VCaP (cell line): ENCODE measurements around the gene PQBP1.

Source experiments
- H3K27ac ChIP-seq: fragments of 450-650 bp; 2 replicates; pipeline ENCODE4 v1.5.1; 2017
- CTCF ChIP-seq: fragments of 450-650 bp; conservative IDR thresholded peaks from 2 replicates; pipeline ENCODE4 v1.5.1; 2017; ENCODE audit warnings: mild to moderate bottlenecking, moderate library complexity

Gene PQBP1

GRCh38 chrX:48935301-48935670 is 37.6 kb downstream of the PQBP1 start:
- no peak for TF ChIP-seq CTCF
- no peak overlapping the region for H3K27ac ChIP-seq

- no peak overlapping the region for H3K27ac ChIP-seq
- TF ChIP-seq CTCF, result no peak
These were observed 38.8 kb downstream of the PQBP1 start for GRCh38 chrX:48936429-48937053.

- TF ChIP-seq CTCF, result no peak
- H3K27ac ChIP-seq, result no peak overlapping the region
These were observed 39.6 kb downstream of the PQBP1 start for GRCh38 chrX:48937054-48937907.

GRCh38 chrX:48938721-48939425 is 41.1 kb downstream of the PQBP1 start:
- no peak for TF ChIP-seq CTCF
- no peak overlapping the region for H3K27ac ChIP-seq

GRCh38 chrX:48939524-48940228 is 41.9 kb downstream of the PQBP1 start:
- no peak for TF ChIP-seq CTCF
- H3K27ac ChIP-seq, result no peak overlapping the region

GRCh38 chrX:48940404-48940955 is 42.8 kb downstream of the PQBP1 start:
- no peak overlapping the region for H3K27ac ChIP-seq
- TF ChIP-seq CTCF, result no peak
